Skeletal muscle tissue (tissue), 4 donors: ENCODE measurements around the gene SELENON. TPM values are rescaled to one million over a fixed set of nuclear protein-coding genes. Genes with fewer than 3 reads are reported as not detected.

ENCODE experiments used
- H3K27ac ChIP-seq: one replicate; pipeline ENCODE4 v1.7.0; 2013; ENCODE audit warnings: mild to moderate bottlenecking, low read depth, low read length, inconsistent platforms
- H3K27me3 ChIP-seq, 3 donors: one replicate each; pipeline ENCODE4 v1.7.0; 2013; ENCODE audit warnings: low read length in 3 of 3; ENCODE audit not compliant: control insufficient read depth in 3 of 3, insufficient read depth in 3 of 3
- H3K36me3 ChIP-seq, 3 donors: one replicate each; pipeline ENCODE4 v1.7.0; 2013; ENCODE audit warnings: low read length in 3 of 3; ENCODE audit not compliant: control insufficient read depth in 3 of 3, insufficient read depth in 3 of 3
- H3K4me1 ChIP-seq, 3 donors: one replicate each; pipeline ENCODE4 v1.7.0; 2013; ENCODE audit warnings: low read length in 3 of 3, mild to moderate bottlenecking in 3 of 3; ENCODE audit not compliant: control insufficient read depth in 3 of 3, insufficient read depth in 3 of 3
- H3K4me3 ChIP-seq, 3 donors: one replicate each; pipeline ENCODE4 v1.7.0; 2013; ENCODE audit warnings: low read length in 3 of 3
- H3K9ac ChIP-seq, 3 donors: one replicate each; pipeline ENCODE4 v1.7.0; 2013; ENCODE audit warnings: low read length in 3 of 3, mild to moderate bottlenecking in 3 of 3, moderate library complexity in 2 of 3, low read depth in 1 of 3
- H3K9me3 ChIP-seq, 3 donors: one replicate each; pipeline ENCODE4 v1.7.0; 2013; ENCODE audit warnings: low read length in 3 of 3; ENCODE audit not compliant: control insufficient read depth in 3 of 3
- total RNA-seq: library from RNA; depleted of rRNA; stranded (reverse); fragments of >200 nt; gene quantifications from one replicate; pipeline ENCODE4 v1.2.3, GENCODE V29; 2014
- donor health status: Osteomylitis.

SELENON gene
- total RNA-seq, 1 donor from 2014 or later: 9.9 TPM

- peak overlapping the region; percentile 80 to 85 (median 82) for H3K9ac ChIP-seq
- no peaks in the 10 kb centered on the region for H3K27me3 ChIP-seq
- H3K27ac ChIP-seq: peak overlapping the region; percentile 72
- H3K36me3 ChIP-seq: peaks cover 4 to 8% (median 6%) of the 10 kb centered on the region in 3 donors
- peaks cover 54 to 74% (median 70%) of the 10 kb centered on the region in 3 donors for H3K4me1 ChIP-seq
- peak overlapping the region; percentile 79 to 85 (median 81) for H3K4me3 ChIP-seq
- no peaks in the 10 kb centered on the region for H3K9me3 ChIP-seq
Observed at GRCh38 chr1:25800703-25801377, 847 bp downstream of the SELENON start.

GRCh38 chr1:25802915-25803314 lies 2.9 kb downstream of the SELENON start:
- no peaks in the 10 kb centered on the region for H3K27me3 ChIP-seq
- H3K27ac ChIP-seq: no peak overlapping the region
- peaks cover 58 to 71% (median 63%) of the 10 kb centered on the region in 3 donors for H3K4me1 ChIP-seq
- H3K36me3 ChIP-seq: peaks cover 4 to 16% (median 16%) of the 10 kb centered on the region in 3 donors
- H3K4me3 ChIP-seq: no peak overlapping the region
- H3K9me3 ChIP-seq: no peaks in the 10 kb centered on the region
- H3K9ac ChIP-seq: peak overlapping the region; percentile 14 to 41 (median 40)

GRCh38 chr1:25803368-25803767 lies 3.4 kb downstream of the SELENON start:
- H3K27ac ChIP-seq: no peak overlapping the region
- no peaks in the 10 kb centered on the region for H3K9me3 ChIP-seq
- H3K4me1 ChIP-seq: peaks cover 58 to 75% (median 64%) of the 10 kb centered on the region in 3 donors
- no peaks in the 10 kb centered on the region for H3K27me3 ChIP-seq
- H3K9ac ChIP-seq: no peak overlapping the region
- H3K36me3 ChIP-seq: peaks cover 4 to 19% (median 18%) of the 10 kb centered on the region in 3 donors
- H3K4me3 ChIP-seq: no peak overlapping the region

GRCh38 chr1:25804244-25804963 lies 4.4 kb downstream of the SELENON start:
- Histone ChIP-seq H3K4me1 (peaks cover 54 to 68% (median 56%) of the 10 kb centered on the region in 3 donors), H3K9me3 (no peaks in the 10 kb centered on the region), H3K9ac (peak overlapping the region; percentile 0 to 45 (median 8)), H3K4me3 (peak overlapping the region in 1 of 3 donors; percentile 22), H3K36me3 (peaks cover 14 to 29% (median 28%) of the 10 kb centered on the region in 3 donors), H3K27ac (peak overlapping the region; percentile 68), H3K27me3 (no peaks in the 10 kb centered on the region)

GRCh38 chr1:25804964-25805862 lies 5.2 kb downstream of the SELENON start:
- Histone ChIP-seq H3K27me3 (no peaks in the 10 kb centered on the region), H3K9me3 (no peaks in the 10 kb centered on the region), H3K4me1 (peaks cover 52 to 65% (median 52%) of the 10 kb centered on the region in 3 donors), H3K36me3 (peaks cover 22 to 37% (median 36%) of the 10 kb centered on the region in 3 donors), H3K4me3 (peak overlapping the region in 1 of 3 donors; percentile 22), H3K27ac (peak overlapping the region; percentile 68), H3K9ac (peak overlapping the region in 2 of 3 donors; percentile 8 to 60)

GRCh38 chr1:25805863-25806225 lies 5.9 kb downstream of the SELENON start:
- Histone ChIP-seq H3K4me1 (peaks cover 53 to 68% (median 55%) of the 10 kb centered on the region in 3 donors), H3K36me3 (peaks cover 25 to 41% (median 37%) of the 10 kb centered on the region in 3 donors), H3K9ac (peak overlapping the region in 2 of 3 donors; percentile 3 to 60), H3K9me3 (no peaks in the 10 kb centered on the region), H3K4me3 (no peak overlapping the region), H3K27ac (peak overlapping the region; percentile 68), H3K27me3 (no peaks in the 10 kb centered on the region)

GRCh38 chr1:25806418-25806817 lies 6.4 kb downstream of the SELENON start:
- Histone ChIP-seq H3K9ac (peak overlapping the region in 1 of 3 donors; percentile 33), H3K4me3 (no peak overlapping the region), H3K4me1 (peaks cover 54 to 66% (median 54%) of the 10 kb centered on the region in 3 donors), H3K36me3 (peaks cover 30 to 45% (median 41%) of the 10 kb centered on the region in 3 donors), H3K9me3 (no peaks in the 10 kb centered on the region), H3K27me3 (no peaks in the 10 kb centered on the region), H3K27ac (peak overlapping the region; percentile 68)

GRCh38 chr1:25807480-25808390 lies 7.7 kb downstream of the SELENON start:
- H3K27me3 ChIP-seq: no peaks in the 10 kb centered on the region
- peaks cover 47 to 55% (median 51%) of the 10 kb centered on the region in 3 donors for H3K4me1 ChIP-seq
- H3K9ac ChIP-seq: peak overlapping the region in 1 of 3 donors; percentile 57
- H3K9me3 ChIP-seq: no peaks in the 10 kb centered on the region
- peaks cover 40 to 52% (median 46%) of the 10 kb centered on the region in 3 donors for H3K36me3 ChIP-seq
- H3K4me3 ChIP-seq: no peak overlapping the region
- no peak overlapping the region for H3K27ac ChIP-seq
